HG03097 (cell line): ENCODE data around the gene NRG2.

Source experiments
- ATAC-seq: cut with Tn5 transposase; IDR thresholded peaks from one replicate; pipeline ENCODE4 v1.9.1; 2021; ENCODE audit not compliant: unreplicated experiment, low FRiP score

NRG2 gene

GRCh38 chr5:139885172-139885856, 157.8 kb downstream of the NRG2 start:
- ATAC-seq, result no peak

GRCh38 chr5:139884734-139885133, 158.4 kb downstream of the NRG2 start:
- ATAC-seq, result no peak

GRCh38 chr5:139884144-139884543, 159.0 kb downstream of the NRG2 start:
- ATAC-seq, result no peak

GRCh38 chr5:139882961-139883539, 160.0 kb downstream of the NRG2 start:
- no peak for ATAC-seq

GRCh38 chr5:139882316-139882715, 160.8 kb downstream of the NRG2 start:
- ATAC-seq, result no peak

GRCh38 chr5:139881143-139881733, 161.9 kb downstream of the NRG2 start:
- no peak for ATAC-seq

GRCh38 chr5:139880416-139881142, 162.5 kb downstream of the NRG2 start:
- no peak for ATAC-seq

- ATAC-seq, result no peak
These were observed 165.0 kb downstream of the NRG2 start for GRCh38 chr5:139878093-139878492.

GRCh38 chr5:139877129-139877597, 165.9 kb downstream of the NRG2 start:
- no peak for ATAC-seq

GRCh38 chr5:139875957-139876356, 167.1 kb downstream of the NRG2 start:
- no peak for ATAC-seq

- ATAC-seq, result no peak
These were observed 170.0 kb downstream of the NRG2 start for GRCh38 chr5:139872851-139873794.

- no peak for ATAC-seq
These were observed 170.9 kb downstream of the NRG2 start for GRCh38 chr5:139872052-139872766.

- ATAC-seq, result no peak
These were observed 171.5 kb downstream of the NRG2 start for GRCh38 chr5:139871614-139872013.

- ATAC-seq, result no peak
These were observed 172.4 kb downstream of the NRG2 start for GRCh38 chr5:139870677-139871076.

- no peak for ATAC-seq
These were observed 173.9 kb downstream of the NRG2 start for GRCh38 chr5:139869042-139869790.

GRCh38 chr5:139867581-139867980, 175.5 kb downstream of the NRG2 start:
- no peak for ATAC-seq

GRCh38 chr5:139867109-139867508, 176.0 kb downstream of the NRG2 start:
- no peak for ATAC-seq

GRCh38 chr5:139864716-139865483, 178.2 kb downstream of the NRG2 start:
- ATAC-seq, result no peak
